ENCODE measurements around the gene TRIM75. TPM values are rescaled to one million over a fixed set of nuclear protein-coding genes. Genes with fewer than 3 reads are reported as not detected.
"Not testable (repeated sequence)": the region's sequence is repeated elsewhere in the genome, so short reads cannot be mapped to it uniquely, and the experiment has no call there.

The TRIM75 gene
- not detected for total RNA-seq

- no peak for DNase-seq
Measured at GRCh38 chr4:165053645-165054044, at the start of gene TRIM75. TRIM75 (plus strand) TSS chr4:165053866; CDS start chr4:165059148, 5,282 bp downstream.

GRCh38 chr4:165005352-165005925 is 48.2 kb upstream of the TRIM75 start:
- no peak for DNase-seq

GRCh38 chr4:165006456-165006855 is 47.2 kb upstream of the TRIM75 start:
- no peak for DNase-seq

GRCh38 chr4:165006886-165007285 is 46.8 kb upstream of the TRIM75 start:
- DNase-seq: no peak

- DNase-seq: no peak
Measured at GRCh38 chr4:165009493-165010227, 44.0 kb upstream of the TRIM75 start.

- no peak for DNase-seq
Measured at GRCh38 chr4:165010487-165010886, 43.2 kb upstream of the TRIM75 start.

GRCh38 chr4:165010991-165011390 is 42.7 kb upstream of the TRIM75 start:
- no peak for DNase-seq

GRCh38 chr4:165011403-165011802 is 42.3 kb upstream of the TRIM75 start:
- no peak for DNase-seq

- no peak for DNase-seq
Measured at GRCh38 chr4:165013691-165014090, 40.0 kb upstream of the TRIM75 start.

- DNase-seq: no peak
Measured at GRCh38 chr4:165016971-165017370, 36.7 kb upstream of the TRIM75 start.

GRCh38 chr4:165019995-165020394 is 33.7 kb upstream of the TRIM75 start:
- not testable (repeated sequence) for DNase-seq

- not testable (repeated sequence) for DNase-seq
Measured at GRCh38 chr4:165025782-165026181, 27.9 kb upstream of the TRIM75 start.

GRCh38 chr4:165027762-165028402 is 25.8 kb upstream of the TRIM75 start:
- no peak for DNase-seq

GRCh38 chr4:165031436-165032211 is 22.0 kb upstream of the TRIM75 start, which contains the start of gene TRIM60:
TRIM60 (plus strand) TSS chr4:165031999; CDS start chr4:165040073, 8,074 bp downstream.
- DNase-seq: no peak

- no peak for DNase-seq
Measured at GRCh38 chr4:165048170-165048569, 5.5 kb upstream of the TRIM75 start.

- DNase-seq: no peak
Measured at GRCh38 chr4:165052627-165053026, 1.0 kb upstream of the TRIM75 start.

GRCh38 chr4:165055601-165056000 is 1.9 kb downstream of the TRIM75 start:
- DNase-seq: no peak

- no peak for DNase-seq
Measured at GRCh38 chr4:165058666-165059065, 5.0 kb downstream of the TRIM75 start.

- DNase-seq: no peak
Measured at GRCh38 chr4:165059386-165059785, 5.7 kb downstream of the TRIM75 start.

- DNase-seq: no peak
Measured at GRCh38 chr4:165060938-165061337, 7.3 kb downstream of the TRIM75 start.

GRCh38 chr4:165070560-165070959 is 16.9 kb downstream of the TRIM75 start:
- no peak for DNase-seq

- DNase-seq: not testable (repeated sequence)
Measured at GRCh38 chr4:165073346-165073745, 19.7 kb downstream of the TRIM75 start.

Data from occipital lobe (tissue), 2 donors.